ENCODE data around the gene DLGAP3.
"Not testable (repeated sequence)": the region's sequence is repeated elsewhere in the genome, so short reads cannot be mapped to it uniquely, and the experiment has no call there.

Gene DLGAP3

DNA sequence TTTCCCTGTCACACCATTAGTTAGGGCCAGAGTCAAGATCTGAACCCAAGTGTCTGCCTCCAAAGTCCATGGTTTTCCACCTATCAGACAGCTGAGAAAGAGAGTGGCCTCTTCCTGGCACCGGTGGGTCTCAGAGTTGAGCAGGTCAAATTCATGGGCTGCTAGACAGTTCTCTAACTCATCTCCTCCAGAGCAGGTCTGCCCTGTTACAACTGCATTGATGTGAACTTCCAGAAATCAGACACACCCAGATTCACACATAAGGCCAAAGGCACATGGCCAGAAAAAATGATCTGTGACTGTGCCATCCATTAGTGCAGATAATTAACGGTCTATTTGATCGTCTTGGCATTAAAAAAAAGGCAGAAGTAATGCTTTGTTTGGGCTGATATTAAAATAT, 87.4 kb downstream of the DLGAP3 start:
- DNase-seq (ENCODE audit: insufficient read length, low spot score) (no peak), FAIRE-seq (no peak)

DNA sequence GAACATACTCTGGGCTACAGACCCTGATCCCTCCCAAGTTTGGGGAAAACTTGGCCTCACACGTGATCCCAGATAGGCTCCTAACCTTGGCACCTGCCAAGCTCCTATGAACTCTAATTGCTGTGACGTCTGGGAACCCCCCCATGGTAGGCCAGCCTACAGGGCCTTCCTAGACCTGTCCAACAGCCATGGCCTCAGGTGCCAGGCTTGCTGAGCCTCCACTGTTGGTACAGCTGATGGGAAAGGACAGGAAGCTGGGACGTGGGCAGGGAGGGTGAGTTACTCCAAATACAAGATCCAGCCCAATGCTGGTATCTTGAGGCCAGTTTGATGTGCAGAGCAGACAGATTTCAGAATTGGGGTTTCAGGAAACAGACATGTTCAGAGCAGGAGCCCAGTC, 89.0 kb downstream of the DLGAP3 start:
- no peak for DNase-seq (ENCODE audit: insufficient read length, low spot score)
- no peak for FAIRE-seq

DNA sequence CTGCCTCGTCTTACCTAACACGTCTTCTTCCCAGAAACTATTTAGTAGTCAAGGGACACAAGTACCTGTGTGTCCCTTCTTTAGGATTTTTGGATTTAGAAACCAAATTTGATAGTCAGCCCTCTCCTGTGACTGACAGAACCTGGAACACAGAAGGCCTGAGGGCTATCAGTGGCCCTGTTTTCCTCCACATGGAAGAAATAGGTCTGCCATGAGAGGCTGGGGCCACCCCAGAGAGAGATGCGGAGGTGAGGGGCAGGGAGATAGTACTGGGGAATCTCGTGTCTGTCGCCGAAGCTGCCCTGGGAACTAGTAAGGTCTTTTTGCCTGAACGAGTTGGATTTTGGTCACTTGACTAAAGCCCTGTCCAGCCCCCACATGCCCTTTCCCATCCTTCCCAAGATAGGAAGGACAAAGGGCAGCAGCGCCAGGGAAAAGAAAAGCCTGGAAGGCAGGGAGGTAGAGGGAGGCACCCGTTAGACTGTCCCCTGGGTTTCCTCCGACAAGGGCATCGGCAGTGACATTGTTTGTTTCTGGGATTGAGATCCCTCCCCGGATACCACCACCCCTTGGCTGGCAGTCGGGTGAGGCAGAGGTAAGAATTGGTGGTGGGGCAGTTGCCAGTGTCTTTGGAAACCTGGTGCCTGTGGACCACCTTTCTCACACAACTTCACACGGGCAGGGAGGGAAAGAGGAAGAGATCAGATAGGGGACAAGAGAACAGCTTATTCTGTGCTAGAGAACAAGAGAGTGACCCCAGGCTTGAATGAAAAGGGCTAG, 89.7 kb downstream of the DLGAP3 start:
- no peak for DNase-seq (ENCODE audit: insufficient read length, low spot score)
- no peak for FAIRE-seq

DNA sequence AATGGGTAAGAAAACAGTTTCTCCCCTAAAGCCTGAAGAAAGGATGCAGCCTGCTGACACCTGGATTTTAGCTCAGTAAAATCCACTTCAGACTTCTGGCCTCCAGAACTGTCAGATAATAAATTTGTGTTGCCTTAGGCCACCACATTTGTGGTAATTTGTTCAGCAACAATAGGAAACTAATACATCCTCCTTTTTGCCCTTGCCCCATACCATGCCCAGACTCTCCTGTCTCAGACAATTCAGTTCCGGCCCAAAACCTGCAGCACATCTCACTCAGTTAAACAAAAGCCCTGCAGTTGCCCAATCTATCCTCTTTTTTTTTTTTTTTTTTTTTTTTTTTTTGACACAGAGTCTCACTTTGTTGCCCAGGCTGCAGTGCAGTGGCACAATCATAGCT, 95.7 kb downstream of the DLGAP3 start:
- FAIRE-seq (no peak), DNase-seq (ENCODE audit: insufficient read length, low spot score) (no peak)

DNA sequence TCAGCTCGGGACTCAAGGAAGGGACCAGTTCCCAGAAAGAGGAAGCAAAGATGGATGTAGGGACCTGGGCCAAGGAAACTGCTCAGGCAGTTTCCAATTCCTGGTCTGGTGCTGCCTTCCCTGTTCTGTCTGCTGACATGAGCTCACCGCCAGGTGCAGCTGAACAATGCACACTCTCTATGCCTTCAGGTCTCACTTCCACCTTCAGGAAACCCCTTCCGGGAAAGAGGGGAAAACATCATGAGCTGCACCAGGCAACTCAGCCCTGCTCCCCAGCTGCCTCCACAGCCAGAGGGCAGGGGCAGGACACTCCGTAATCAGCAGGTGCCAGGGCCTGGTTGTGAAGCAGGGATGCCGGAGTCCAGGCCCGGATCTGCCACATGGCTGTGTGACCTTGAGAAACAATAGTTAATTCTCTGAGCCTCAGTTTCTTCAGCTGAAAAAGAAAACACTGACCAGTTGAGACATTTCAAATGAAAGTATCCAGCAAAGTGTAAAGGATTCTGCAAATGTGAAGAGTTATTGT, 97.7 kb downstream of the DLGAP3 start:
- FAIRE-seq = no peak
- DNase-seq (ENCODE audit: insufficient read length, low spot score) = no peak

DNA sequence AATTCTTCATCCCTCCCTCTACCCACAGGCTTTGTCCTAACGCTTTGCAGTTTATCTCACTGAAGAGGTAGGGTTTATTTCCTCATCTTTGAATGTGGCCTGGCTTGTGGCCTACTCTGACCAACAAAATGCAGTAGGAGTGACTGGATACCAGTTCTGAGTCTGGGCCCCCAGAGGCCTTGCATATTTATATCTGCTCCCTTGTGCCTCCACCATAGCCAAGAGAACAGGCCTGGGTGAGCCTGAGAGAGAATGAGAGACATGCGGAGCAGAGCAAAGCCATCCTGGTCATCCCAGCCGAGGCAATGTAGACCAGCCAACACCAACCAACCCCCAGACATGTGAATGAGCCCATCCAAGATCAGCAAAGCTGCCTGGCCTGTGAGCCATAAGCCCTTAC, 100.2 kb downstream of the DLGAP3 start:
- no peak for FAIRE-seq
- no peak for DNase-seq (ENCODE audit: insufficient read length, low spot score)

DNA sequence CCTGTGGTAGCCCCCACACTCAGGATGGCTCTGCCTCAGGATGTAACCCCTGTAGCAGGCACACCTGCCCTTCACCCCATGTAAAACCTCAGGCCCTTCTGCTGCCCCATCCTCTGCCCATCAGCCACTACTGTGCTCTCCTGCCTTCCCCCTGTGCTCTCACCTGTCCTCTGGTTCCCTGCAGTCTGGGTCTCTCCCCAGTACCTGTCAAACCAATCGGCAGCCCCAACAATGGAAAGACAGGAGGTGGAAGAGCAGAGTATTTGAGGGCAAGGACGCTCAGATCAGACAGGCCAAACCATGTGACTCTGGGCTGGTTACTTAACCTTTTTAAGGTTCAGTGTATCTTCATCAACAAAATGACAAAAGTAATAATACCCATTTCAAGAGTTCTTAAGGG, 100.8 kb downstream of the DLGAP3 start:
- DNase-seq (ENCODE audit: insufficient read length, low spot score) (no peak), FAIRE-seq (no peak)

DNA sequence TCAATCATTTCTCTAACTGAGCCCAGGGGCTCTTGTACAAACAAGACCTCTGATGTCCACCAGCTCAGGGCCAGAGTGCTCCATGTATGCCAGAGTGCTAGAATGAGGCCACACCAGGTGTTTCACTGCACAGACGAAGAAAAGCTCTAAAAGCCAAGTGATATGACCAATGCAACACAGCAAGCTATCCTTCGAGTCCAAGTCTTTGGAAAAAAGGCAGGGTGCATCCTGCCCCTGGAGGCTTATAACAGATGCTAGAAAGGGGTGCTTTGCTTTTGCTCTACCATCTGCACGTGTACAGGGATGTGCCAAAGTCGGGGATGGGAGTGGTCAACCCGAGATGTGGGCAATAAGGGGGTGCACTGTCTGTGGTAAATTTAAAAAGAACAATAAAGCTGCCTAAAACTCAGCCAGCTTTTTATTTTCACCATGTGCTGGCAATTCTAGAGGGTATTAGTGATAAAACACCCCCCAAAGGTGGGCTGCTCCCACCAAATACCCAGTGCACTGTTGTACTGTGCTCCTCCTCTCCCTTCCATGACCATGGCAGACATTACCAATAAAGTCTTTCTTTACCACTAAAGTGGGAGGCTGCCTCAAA, 102.0 kb downstream of the DLGAP3 start:
- FAIRE-seq (no peak), DNase-seq (ENCODE audit: insufficient read length, low spot score) (no peak)

DNA sequence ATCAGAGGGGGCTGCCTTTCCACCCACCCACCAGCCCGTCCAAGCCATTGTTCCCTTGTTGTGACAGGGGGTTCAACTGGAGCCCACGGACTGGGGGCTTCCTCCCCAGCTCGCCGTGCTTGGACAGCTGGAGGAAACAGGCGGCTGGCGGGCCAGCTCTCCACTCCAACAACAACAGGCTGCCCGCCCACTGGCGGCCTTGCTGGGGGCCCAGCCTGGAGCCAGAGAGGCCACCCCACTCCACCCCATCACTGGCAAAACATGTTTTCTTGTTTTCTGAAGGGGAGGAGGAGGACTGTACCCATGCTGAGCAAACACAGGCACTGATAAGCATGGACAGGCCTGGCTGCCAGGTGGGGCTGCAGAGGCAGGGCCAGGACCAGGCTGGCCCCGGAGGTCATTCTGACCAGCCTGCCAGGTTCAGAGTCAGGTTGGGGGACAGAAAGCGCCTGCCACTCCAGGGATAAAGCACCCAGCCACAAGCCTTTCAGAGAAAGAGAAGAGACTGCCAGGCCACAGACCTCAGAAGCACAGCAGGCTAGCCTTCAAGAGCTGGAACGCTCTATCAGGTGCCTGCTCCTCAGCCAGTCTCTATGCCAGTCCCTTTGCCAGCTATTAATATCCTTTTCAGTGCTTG, 103.9 kb downstream of the DLGAP3 start:
- no peak for FAIRE-seq
- no peak for DNase-seq (ENCODE audit: insufficient read length, low spot score)

DNA sequence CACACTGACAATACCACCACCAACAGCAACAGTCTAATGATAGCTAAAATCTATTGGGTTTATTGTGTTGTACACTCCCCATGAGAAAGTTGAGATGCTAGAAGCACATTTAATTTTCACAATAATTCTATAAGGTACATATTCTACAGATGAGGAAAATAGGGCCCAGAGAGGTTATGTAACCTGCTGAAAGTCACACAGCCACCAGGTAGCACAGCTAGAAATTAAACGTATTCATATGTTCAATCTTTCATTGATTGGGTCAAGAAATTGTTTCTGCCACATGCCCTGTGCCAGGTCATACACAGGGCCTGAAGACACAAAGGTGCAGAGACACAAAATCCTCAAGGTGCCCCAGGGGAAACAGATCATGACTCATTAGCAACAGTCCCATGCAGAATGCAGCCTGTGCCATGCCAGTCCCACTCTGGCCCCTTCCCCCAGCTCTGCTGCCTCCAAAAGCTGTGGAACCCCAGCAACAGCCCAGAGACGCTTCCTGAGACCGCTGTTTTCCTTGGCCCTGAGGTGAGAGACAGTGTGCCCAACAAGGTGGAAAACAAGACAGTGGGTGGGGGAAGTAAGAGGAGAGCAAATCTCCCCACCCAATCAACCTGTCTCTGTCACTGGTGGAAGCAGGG, 104.5 kb downstream of the DLGAP3 start:
- FAIRE-seq (no peak), DNase-seq (ENCODE audit: insufficient read length, low spot score) (no peak)

DNA sequence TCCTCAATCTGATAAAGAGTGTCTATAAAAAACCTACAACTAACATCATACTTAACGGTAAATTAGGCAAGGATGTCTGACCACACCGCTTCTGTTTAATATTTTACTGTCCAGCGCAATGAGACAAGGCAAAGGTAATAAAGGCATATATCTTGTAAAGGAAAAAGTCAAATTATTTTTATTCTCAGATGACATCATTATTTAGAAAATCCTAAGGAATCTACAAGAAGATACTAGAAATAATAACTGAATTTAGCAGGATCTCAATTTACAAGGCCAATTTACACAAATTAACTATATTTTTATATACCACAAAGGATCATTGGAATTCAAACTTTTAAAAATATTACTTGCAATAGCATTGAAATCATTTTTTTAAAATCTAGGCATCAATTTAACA, 107.2 kb downstream of the DLGAP3 start:
- no peak for DNase-seq (ENCODE audit: insufficient read length, low spot score)
- FAIRE-seq = no peak

DNA sequence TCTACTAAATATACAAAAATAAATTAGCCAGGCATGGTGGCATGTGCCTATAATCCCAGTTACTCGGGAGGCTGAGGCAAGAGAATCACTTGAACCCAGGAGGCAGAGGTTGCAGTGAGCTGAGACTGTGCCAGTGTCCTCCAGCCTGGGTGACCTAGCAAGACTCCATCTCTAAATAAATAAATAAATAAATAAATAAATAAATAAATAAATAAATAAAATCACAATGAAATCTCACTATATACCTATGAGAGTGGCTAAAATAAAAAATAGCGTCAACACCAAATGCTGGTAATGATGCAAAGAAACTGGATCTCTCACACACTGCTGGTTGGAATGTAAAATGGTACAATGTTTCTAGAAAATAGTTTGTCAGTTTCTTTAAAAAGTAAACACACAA, 110.6 kb downstream of the DLGAP3 start:
- not testable (repeated sequence) for DNase-seq (ENCODE audit: insufficient read length, low spot score); FAIRE-seq

DNA sequence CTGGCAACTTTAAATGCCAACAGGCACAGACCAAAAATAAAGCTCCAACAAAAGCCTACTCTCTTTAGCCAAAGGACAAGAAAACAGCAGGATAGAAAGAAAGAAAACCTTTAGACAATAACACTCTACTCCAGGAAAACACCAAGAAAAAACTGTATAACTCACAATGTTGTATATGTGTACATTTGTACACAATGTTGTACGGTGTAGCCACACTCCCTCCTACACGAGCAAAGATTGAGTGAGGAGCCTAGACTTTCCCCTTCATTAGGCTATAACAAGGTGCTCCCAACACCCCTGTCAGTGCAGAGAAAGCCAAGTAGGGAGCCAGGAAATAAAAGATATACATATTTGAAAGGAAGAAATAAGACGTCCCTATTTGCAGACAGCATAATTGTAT, 112.7 kb downstream of the DLGAP3 start:
- DNase-seq (ENCODE audit: insufficient read length, low spot score) (no peak), FAIRE-seq (no peak)

DNA sequence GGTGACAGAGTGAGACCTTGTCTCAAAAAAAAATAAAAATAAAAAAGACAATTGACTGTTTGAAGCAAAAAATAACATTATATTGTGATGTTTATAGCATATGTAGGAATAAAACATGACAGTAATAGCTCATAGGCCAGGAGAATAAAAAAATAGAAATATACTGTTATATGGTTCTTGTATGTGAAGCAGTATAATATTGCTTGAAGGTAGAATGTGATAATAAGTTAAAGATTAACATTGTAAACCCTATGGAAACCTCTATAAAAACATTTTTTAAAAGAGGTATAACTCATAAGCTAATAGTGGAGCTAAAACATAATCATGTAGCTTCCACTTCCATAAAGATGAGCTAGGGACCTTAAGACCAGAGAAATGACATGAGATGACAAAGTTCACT, 113.1 kb downstream of the DLGAP3 start:
- no peak for DNase-seq (ENCODE audit: insufficient read length, low spot score)
- no peak for FAIRE-seq
